SK-N-SH treated with all-trans-retinoic acid at 6 μM for 48 hours (cell line): ENCODE results near the gene PTPRN.

Source experiments
- ATAC-seq: fragments of 200-7000 bp; cut with Tn5 transposase; 3 replicates; pipeline ENCODE4 v1.9.1; 2020; ENCODE audit warnings: mild to moderate bottlenecking, moderate library complexity
- ARNTL ChIP-seq: fragments of 450-650 bp; formaldehyde crosslinking; IDR thresholded peaks from 2 replicates; pipeline ENCODE4 v1.5.0; 2020; ENCODE audit warnings: low read depth, mild to moderate bottlenecking, moderate library complexity, borderline replicate concordance
- BACH2 ChIP-seq: fragments of 250-450 bp; sonication (Bioruptor Pico); IDR thresholded peaks from 2 replicates; pipeline ENCODE4 v1.9.0; 2021; ENCODE audit warnings: mild to moderate bottlenecking, borderline replicate concordance
- CREB5 ChIP-seq: fragments of 250-450 bp; sonication (Bioruptor Pico); IDR thresholded peaks from 2 replicates; pipeline ENCODE4 v1.5.1; 2020; ENCODE audit warnings: low read depth, mild to moderate bottlenecking, moderate library complexity
- CSRNP3 ChIP-seq: fragments of 250-450 bp; sonication (Bioruptor Pico); IDR thresholded peaks from 2 replicates; pipeline ENCODE4 v1.5.1; 2021; ENCODE audit warnings: mild to moderate bottlenecking, moderate library complexity
- GLIS3 ChIP-seq: fragments of 250-450 bp; sonication (Bioruptor Pico); IDR thresholded peaks from 2 replicates; pipeline ENCODE4 v1.5.0; 2020; ENCODE audit warnings: mild to moderate bottlenecking, moderate library complexity
- PATZ1 ChIP-seq: fragments of 250-450 bp; sonication (Bioruptor Pico); IDR thresholded peaks from 2 replicates; pipeline ENCODE4 v1.8.0; 2020; ENCODE audit warnings: mild to moderate bottlenecking, moderate library complexity, borderline replicate concordance
- PPARA ChIP-seq: fragments of 250-450 bp; sonication (Bioruptor Pico); IDR thresholded peaks from 2 replicates; pipeline ENCODE4 v1.5.0; 2020; ENCODE audit warnings: mild to moderate bottlenecking, borderline replicate concordance
- RARB ChIP-seq: fragments of 250-450 bp; sonication (Bioruptor Pico); IDR thresholded peaks from 2 replicates; pipeline ENCODE4 v1.8.0; 2021; ENCODE audit warnings: mild to moderate bottlenecking, moderate library complexity
- SNAI2 ChIP-seq: fragments of 250-450 bp; sonication (Bioruptor Pico); IDR thresholded peaks from 2 replicates; pipeline ENCODE4 v1.5.0; 2020; ENCODE audit warnings: mild to moderate bottlenecking, moderate library complexity
- TCF4 ChIP-seq: fragments of 250-450 bp; sonication (Bioruptor Pico); IDR thresholded peaks from 2 replicates; pipeline ENCODE4 v1.8.0; 2021; ENCODE audit warnings: mild to moderate bottlenecking, moderate library complexity, borderline replicate concordance
- TOX ChIP-seq: fragments of 250-450 bp; sonication (Bioruptor Pico); IDR thresholded peaks from 2 replicates; pipeline ENCODE4 v1.8.0; 2021; ENCODE audit warnings: mild to moderate bottlenecking, moderate library complexity, borderline replicate concordance
- TSHZ2 ChIP-seq: fragments of 250-450 bp; sonication (Bioruptor Pico); IDR thresholded peaks from 2 replicates; pipeline ENCODE4 v1.5.0; 2020; ENCODE audit warnings: mild to moderate bottlenecking, moderate library complexity
- ZC3H10 ChIP-seq: fragments of 250-450 bp; sonication (Bioruptor Pico); IDR thresholded peaks from 2 replicates; pipeline ENCODE4 v1.5.1; 2021; ENCODE audit warnings: mild to moderate bottlenecking, moderate library complexity
- ZFP3 ChIP-seq: fragments of 250-450 bp; sonication (Bioruptor Pico); IDR thresholded peaks from 2 replicates; pipeline ENCODE4 v1.5.0; 2020; ENCODE audit warnings: mild to moderate bottlenecking, moderate library complexity
- ZNF565 ChIP-seq: fragments of 450-650 bp; formaldehyde crosslinking; conservative IDR thresholded peaks from 2 replicates; pipeline ENCODE4 v1.5.0; 2020; ENCODE audit warnings: low read depth, mild to moderate bottlenecking, moderate library complexity
- ZNF70 ChIP-seq: fragments of 450-650 bp; formaldehyde crosslinking; IDR thresholded peaks from 2 replicates; pipeline ENCODE4 v1.5.0; 2020; ENCODE audit warnings: mild to moderate bottlenecking, moderate library complexity
- ZNF8 ChIP-seq: fragments of 450-650 bp; formaldehyde crosslinking; IDR thresholded peaks from 2 replicates; pipeline ENCODE4 v1.5.0; 2020; ENCODE audit warnings: mild to moderate bottlenecking, moderate library complexity
- TF ChIP-seq, protein P1 (sequence below): fragments of 250-450 bp; sonication (Bioruptor Pico); IDR thresholded peaks from 2 replicates; pipeline ENCODE4 v1.8.0; 2021; ENCODE audit warnings: low read depth, mild to moderate bottlenecking, moderate library complexity, borderline replicate concordance

PTPRN gene

GRCh38 chr2:219296631-219297391, 12.4 kb downstream of the PTPRN start (continued):
- TF ChIP-seq TSHZ2 (CRISPR knock-in tag) (no peak), GLIS3 (no peak), PPARA (CRISPR knock-in tag) (no peak)

GRCh38 chr2:219296142-219296541, 13.1 kb downstream of the PTPRN start:
- TF ChIP-seq CREB5 (CRISPR knock-in tag) (no peak), BACH2 (no peak), PATZ1 (CRISPR knock-in tag) (no peak), PPARA (CRISPR knock-in tag) (no peak), ZNF70 (CRISPR knock-in tag) (no peak), ZFP3 (CRISPR knock-in tag) (no peak), TOX (CRISPR knock-in tag) (no peak), GLIS3 (no peak), SNAI2 (no peak), ZC3H10 (CRISPR knock-in tag) (no peak), ZNF8 (CRISPR knock-in tag) (no peak)
- TF ChIP-seq, protein P1, sequence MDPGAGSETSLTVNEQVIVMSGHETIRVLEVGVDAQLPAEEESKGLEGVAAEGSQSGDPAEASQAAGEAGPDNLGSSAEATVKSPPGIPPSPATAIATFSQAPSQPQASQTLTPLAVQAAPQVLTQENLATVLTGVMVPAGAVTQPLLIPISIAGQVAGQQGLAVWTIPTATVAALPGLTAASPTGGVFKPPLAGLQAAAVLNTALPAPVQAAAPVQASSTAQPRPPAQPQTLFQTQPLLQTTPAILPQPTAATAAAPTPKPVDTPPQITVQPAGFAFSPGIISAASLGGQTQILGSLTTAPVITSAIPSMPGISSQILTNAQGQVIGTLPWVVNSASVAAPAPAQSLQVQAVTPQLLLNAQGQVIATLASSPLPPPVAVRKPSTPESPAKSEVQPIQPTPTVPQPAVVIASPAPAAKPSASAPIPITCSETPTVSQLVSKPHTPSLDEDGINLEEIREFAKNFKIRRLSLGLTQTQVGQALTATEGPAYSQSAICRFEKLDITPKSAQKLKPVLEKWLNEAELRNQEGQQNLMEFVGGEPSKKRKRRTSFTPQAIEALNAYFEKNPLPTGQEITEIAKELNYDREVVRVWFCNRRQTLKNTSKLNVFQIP (CRISPR knock-in tag) = no peak
- no peak for ATAC-seq

DNA sequence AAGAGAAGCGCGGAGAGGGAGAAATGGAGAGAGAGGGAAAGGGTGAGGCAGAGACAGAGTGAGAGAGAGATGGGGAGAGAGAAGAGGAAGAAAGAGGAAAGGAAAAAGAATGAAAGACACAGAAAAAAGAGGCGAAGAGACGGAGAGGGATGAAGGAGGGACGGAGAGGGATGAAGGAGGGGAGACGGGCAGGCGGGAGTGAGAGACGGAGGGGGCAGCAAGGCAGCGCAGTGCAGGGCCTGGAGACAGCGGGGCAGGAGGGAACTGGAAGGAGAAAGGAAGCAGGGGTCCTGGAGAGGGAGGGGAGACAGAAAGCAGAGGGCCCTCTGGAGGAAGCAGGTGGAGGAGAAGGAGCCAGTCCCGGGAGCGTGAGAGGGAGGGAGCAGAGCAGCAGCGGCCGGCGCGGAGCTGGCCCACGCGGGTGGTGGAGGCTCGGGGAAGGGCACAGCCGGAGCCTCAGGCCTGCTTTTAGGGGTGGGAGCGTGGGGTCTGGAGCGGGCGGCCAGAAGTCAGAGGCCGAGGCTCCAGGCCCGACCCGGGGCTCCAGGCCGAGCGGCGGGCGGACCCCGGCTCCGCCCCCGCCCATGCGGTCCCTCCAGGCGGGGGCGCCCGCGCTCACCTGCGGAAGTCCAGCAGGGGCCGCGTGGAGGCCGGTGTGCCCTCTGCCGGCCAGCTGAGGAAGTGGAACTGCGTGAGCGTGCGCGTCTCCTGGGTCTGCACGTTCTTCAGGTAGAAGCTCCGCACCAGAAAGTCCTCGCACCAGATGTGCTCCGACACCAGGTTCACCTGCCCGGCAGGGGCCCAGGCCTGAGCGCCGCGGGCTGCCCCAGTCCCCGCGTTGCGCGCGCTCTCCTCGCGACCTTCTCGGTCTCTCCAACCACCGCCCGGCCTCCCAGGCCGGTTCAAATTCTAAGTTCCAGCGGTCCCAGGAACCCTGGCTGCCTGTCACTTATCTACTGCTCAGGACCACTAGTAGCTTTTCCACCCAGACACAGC, 14.5 kb downstream of the PTPRN start:
- TF ChIP-seq ZNF70 (CRISPR knock-in tag) (no peak), PATZ1 (CRISPR knock-in tag) (no peak), GLIS3 (no peak), CSRNP3 (no peak), TCF4 (no peak), ZNF8 (CRISPR knock-in tag) (no peak), ARNTL (CRISPR knock-in tag) (no peak), ZNF565 (CRISPR knock-in tag) (no peak), RARB (no peak)
- TF ChIP-seq, protein P1 (CRISPR knock-in tag) = no peak
- TF ChIP-seq, all 23 proteins: peak for 0
- peak; percentile 86 for ATAC-seq
